Neutrophil (primary cell): Measurements from ENCODE around the gene FAP.

Experiments used
- H3K27ac ChIP-seq: fragments of 200-600 bp; sonication (generic); 2 replicates; pipeline ENCODE4 v1.5.1; 2016; ENCODE audit warnings: mild to moderate bottlenecking, moderate library complexity
- H3K27me3 ChIP-seq: fragments of 200-600 bp; sonication (generic); 2 replicates; pipeline ENCODE4 v1.6.0; 2016; ENCODE audit warnings: mild to moderate bottlenecking
- H3K36me3 ChIP-seq: fragments of 200-600 bp; sonication (generic); 2 replicates; pipeline ENCODE4 v1.5.1; 2017
- H3K4me1 ChIP-seq, 2 experiments: fragments of 200-600 bp in 1 of 2; sonication (generic) in 1 of 2; 1 replicate in 1 of 2; 2 replicates in 1 of 2; pipeline versions ENCODE4 v1.5.1 to v1.6.1; 2013 to 2016; ENCODE audit warnings: low read depth in 1 of 2, low read length in 1 of 2, mild to moderate bottlenecking in 1 of 2, moderate library complexity in 1 of 2; ENCODE audit not compliant: control insufficient read depth in 1 of 2, insufficient read depth in 1 of 2
- H3K4me3 ChIP-seq, 2 experiments: fragments of 200-600 bp in 1 of 2; sonication (generic) in 1 of 2; 1 replicate in 1 of 2; 2 replicates in 1 of 2; pipeline ENCODE4 v1.5.1; 2013 to 2016; ENCODE audit warnings: low read depth in 1 of 2, low read length in 1 of 2, mild to moderate bottlenecking in 1 of 2, moderate library complexity in 1 of 2
- H3K9me3 ChIP-seq: fragments of 200-600 bp; sonication (generic); 2 replicates; pipeline ENCODE4 v1.5.1; 2016
- TF ChIP-seq, protein P1 (sequence below): fragments of 200-600 bp; sonication (generic); IDR thresholded peaks from 2 replicates; pipeline ENCODE4 v1.5.1; 2016; ENCODE audit warnings: antibody characterized with exemption

FAP gene

DNA sequence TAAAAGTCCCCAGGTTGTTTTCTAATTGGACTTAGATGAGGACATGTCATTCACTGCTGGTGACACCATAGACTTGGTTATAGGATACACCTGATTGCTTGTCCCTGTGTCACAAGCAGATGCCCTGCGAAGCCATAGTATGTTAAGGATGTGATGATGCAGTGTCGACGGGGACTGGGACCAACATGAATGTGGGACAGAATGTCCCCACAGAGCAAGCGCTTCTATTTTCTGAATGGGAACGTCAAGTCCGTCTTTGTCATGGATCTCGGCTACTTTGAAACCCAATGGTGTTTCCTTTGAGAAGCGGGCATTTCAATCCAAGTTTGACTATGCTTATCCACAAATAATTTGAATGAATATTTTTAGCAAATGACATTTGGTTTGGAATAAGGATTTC is 93.3 kb downstream of the FAP start:
- H3K4me1 ChIP-seq = no peaks in the 10 kb centered on the region
- peaks cover 12% of the 10 kb centered on the region for H3K27me3 ChIP-seq
- TF ChIP-seq, protein P1, sequence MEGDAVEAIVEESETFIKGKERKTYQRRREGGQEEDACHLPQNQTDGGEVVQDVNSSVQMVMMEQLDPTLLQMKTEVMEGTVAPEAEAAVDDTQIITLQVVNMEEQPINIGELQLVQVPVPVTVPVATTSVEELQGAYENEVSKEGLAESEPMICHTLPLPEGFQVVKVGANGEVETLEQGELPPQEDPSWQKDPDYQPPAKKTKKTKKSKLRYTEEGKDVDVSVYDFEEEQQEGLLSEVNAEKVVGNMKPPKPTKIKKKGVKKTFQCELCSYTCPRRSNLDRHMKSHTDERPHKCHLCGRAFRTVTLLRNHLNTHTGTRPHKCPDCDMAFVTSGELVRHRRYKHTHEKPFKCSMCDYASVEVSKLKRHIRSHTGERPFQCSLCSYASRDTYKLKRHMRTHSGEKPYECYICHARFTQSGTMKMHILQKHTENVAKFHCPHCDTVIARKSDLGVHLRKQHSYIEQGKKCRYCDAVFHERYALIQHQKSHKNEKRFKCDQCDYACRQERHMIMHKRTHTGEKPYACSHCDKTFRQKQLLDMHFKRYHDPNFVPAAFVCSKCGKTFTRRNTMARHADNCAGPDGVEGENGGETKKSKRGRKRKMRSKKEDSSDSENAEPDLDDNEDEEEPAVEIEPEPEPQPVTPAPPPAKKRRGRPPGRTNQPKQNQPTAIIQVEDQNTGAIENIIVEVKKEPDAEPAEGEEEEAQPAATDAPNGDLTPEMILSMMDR = no peak
- no peak overlapping the region for H3K27ac ChIP-seq
- no peaks in the 10 kb centered on the region for H3K36me3 ChIP-seq
- no peaks in the 10 kb centered on the region for H3K9me3 ChIP-seq
- no peak overlapping the region for H3K4me3 ChIP-seq

DNA sequence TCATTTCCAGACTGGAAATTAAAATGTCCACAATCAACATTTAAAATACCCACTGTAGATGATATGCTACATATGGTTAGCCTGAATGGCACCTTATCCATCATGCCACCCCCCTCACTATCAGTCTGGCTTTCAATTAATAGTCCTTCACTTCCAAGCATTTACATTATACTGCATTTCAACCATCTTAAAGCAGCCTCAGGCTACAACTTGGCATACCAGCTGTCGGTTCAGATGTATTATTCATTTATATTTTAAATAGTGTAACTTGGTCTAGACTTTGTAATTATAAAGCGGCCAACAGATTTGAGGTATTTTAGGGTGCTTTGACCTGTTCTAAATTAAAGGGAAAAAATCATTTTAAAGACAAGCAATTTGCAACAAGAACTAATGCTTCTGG is 93.8 kb downstream of the FAP start:
- Histone ChIP-seq H3K27me3 (peaks cover 12% of the 10 kb centered on the region), H3K4me1 (no peaks in the 10 kb centered on the region), H3K27ac (no peak overlapping the region), H3K36me3 (no peaks in the 10 kb centered on the region), H3K9me3 (no peaks in the 10 kb centered on the region), H3K4me3 (no peak overlapping the region)
- TF ChIP-seq, protein P1 = no peak

DNA sequence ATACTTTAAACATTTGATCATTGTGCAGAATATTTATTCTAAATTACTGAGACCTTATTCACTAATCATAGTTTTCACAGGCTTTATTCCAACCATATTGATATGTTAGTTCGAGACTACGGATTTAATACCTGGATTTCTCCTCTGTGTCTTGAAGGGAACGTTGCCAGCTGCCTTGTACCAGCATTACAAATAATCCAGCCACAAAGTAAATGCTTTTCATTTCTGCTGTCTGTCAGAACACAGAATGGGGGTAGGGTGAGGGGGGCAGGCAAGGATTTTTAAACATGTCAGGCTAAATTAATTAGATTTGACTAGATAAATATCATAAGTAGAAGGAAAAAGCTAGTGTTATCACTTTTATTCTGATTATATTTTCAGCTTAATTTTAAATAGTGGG is 94.3 kb downstream of the FAP start:
- Histone ChIP-seq H3K9me3 (no peaks in the 10 kb centered on the region), H3K4me3 (no peak overlapping the region), H3K27me3 (peaks cover 12% of the 10 kb centered on the region), H3K4me1 (no peaks in the 10 kb centered on the region), H3K36me3 (no peaks in the 10 kb centered on the region), H3K27ac (no peak overlapping the region)
- TF ChIP-seq, protein P1 = no peak

DNA sequence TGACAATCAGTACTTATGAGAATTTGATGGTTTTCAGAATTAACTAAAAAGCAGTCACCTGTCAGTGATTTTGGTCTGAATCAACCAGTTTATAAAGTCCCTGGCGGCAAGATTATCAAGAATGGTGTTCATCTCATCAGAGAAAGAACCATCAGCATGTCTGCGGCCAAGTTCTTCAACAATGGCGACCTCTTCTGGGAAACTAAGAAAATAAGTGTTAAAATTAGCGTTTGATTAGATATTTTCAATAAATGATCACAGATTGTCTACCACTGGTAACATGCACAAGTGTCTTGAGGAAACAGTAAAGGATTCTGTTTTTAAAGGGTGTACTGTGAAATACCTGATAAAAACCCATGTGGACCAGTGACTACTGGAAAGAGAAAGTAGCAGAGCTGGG is 99.3 kb downstream of the FAP start:
- H3K36me3 ChIP-seq = no peaks in the 10 kb centered on the region
- H3K9me3 ChIP-seq = no peaks in the 10 kb centered on the region
- H3K4me3 ChIP-seq = no peak overlapping the region
- H3K4me1 ChIP-seq = no peaks in the 10 kb centered on the region
- peaks cover 9% of the 10 kb centered on the region for H3K27me3 ChIP-seq
- TF ChIP-seq, protein P1 = no peak
- no peak overlapping the region for H3K27ac ChIP-seq

DNA sequence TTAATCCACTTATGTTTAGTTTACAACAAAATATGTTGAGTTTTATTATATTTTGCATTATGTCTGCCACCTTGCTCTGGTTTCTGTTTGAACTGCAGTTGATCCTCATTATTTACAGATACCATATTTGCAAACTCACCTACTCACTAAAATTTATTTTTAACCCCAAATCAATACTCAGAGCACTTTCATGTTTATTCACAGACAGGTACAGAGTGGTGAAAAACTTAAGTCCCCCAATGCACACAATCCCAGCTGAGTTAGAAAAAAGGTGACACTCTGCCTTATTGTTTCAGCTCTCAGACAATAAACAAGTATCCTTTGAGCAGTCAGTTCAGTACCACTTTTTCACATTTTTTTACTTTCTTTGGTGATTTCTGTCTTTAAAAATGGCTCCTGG is 104.9 kb downstream of the FAP start:
- H3K9me3 ChIP-seq = no peaks in the 10 kb centered on the region
- TF ChIP-seq, protein P1 = no peak
- H3K4me3 ChIP-seq = no peak overlapping the region
- no peaks in the 10 kb centered on the region for H3K36me3 ChIP-seq
- no peak overlapping the region for H3K27ac ChIP-seq
- no peaks in the 10 kb centered on the region for H3K4me1 ChIP-seq
- H3K27me3 ChIP-seq = no peaks in the 10 kb centered on the region

DNA sequence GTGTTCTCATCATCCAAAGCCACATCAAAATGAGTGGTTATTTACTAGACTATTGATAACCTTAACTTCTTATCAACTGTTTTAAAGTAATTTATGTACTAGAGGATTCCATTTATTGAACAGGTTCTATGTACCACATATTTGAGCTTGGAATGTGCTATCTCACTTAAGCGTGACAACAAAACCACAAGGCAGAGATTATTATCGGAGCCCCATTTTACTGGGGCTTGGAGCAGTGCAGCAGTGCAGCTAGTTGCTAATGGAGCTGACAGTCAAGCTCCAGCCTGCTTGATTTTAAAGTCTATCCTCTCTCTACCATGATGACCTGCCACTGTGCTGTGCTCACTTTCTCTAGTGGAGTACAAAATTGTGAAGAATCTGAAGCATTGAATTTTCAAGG is 115.8 kb downstream of the FAP start:
- Histone ChIP-seq H3K4me3 (no peak overlapping the region), H3K27me3 (peaks cover 7% of the 10 kb centered on the region), H3K9me3 (no peaks in the 10 kb centered on the region), H3K4me1 (no peaks in the 10 kb centered on the region), H3K27ac (no peak overlapping the region), H3K36me3 (no peaks in the 10 kb centered on the region)
- TF ChIP-seq, protein P1 = no peak
